ENCODE data around the gene VWA1.

DNA sequence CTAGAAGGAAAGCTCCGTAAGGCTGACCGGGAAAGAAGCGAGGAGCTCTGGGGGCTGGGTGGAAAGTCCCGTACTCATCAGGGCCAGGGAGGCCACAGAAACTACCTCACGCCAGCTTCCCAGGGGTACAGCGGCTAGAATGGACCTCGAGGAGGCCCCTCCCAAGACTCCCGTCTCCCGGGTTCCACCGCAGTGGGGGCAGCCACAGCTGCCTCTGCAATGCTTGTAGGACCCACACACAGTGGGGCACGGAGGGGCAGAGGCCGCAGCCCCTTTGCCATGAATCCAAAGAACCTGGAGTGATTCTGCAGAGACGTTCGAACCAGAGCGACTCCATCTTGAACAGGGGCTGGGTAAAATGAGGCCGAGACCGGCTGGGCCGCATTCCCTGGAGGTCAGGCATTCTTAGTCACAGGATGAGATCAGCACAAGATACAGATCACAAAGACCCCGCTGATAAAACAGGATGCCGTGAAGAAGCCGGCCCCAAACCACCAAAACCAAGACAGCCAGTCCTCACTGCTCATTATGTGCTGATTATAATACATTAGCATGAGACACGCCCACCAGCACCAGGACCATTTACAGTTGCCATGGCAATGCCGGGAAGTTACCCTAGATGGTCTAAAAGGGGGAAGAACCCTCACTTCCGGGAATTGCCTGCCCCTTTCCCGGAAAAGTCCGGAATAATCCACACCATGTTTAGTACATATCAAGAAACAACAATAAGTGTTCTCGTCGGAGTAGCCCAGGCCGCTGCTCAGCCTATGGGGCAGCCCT is 12.8 kb upstream of the VWA1 start:
- TF ChIP-seq RFX5 (IDR thresholded peaks at IDR 0.05; ENCODE audit: low read length) (no peak), EP300 (IDR thresholded peaks at IDR 0.05; ENCODE audit: borderline replicate concordance in 1 of 2, low read depth in 1 of 2, low read length in 1 of 2) (no peak), NFIC (IDR thresholded peaks at IDR 0.05; ENCODE audit: borderline replicate concordance) (no peak), SIN3A (IDR thresholded peaks at IDR 0.05; ENCODE audit: borderline replicate concordance, low read depth, low read length) (no peak), RCOR1 (IDR thresholded peaks at IDR 0.05; ENCODE audit: low read length) (no peak), POLR2AphosphoS5 (IDR thresholded peaks at IDR 0.05; ENCODE audit: low read depth, low read length) (no peak), MXI1 (IDR thresholded peaks at IDR 0.05; ENCODE audit: low read depth, low read length) (no peak)
- TF ChIP-seq, protein P1, sequence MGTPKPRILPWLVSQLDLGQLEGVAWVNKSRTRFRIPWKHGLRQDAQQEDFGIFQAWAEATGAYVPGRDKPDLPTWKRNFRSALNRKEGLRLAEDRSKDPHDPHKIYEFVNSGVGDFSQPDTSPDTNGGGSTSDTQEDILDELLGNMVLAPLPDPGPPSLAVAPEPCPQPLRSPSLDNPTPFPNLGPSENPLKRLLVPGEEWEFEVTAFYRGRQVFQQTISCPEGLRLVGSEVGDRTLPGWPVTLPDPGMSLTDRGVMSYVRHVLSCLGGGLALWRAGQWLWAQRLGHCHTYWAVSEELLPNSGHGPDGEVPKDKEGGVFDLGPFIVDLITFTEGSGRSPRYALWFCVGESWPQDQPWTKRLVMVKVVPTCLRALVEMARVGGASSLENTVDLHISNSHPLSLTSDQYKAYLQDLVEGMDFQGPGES (IDR thresholded peaks at IDR 0.05; ENCODE audit: low read depth, low read length) = no peak
- TF ChIP-seq, protein P2, sequence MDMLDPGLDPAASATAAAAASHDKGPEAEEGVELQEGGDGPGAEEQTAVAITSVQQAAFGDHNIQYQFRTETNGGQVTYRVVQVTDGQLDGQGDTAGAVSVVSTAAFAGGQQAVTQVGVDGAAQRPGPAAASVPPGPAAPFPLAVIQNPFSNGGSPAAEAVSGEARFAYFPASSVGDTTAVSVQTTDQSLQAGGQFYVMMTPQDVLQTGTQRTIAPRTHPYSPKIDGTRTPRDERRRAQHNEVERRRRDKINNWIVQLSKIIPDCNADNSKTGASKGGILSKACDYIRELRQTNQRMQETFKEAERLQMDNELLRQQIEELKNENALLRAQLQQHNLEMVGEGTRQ (IDR thresholded peaks at IDR 0.05; ENCODE audit: borderline replicate concordance, low read depth, low read length) = no peak
- TF ChIP-seq, protein P3, sequence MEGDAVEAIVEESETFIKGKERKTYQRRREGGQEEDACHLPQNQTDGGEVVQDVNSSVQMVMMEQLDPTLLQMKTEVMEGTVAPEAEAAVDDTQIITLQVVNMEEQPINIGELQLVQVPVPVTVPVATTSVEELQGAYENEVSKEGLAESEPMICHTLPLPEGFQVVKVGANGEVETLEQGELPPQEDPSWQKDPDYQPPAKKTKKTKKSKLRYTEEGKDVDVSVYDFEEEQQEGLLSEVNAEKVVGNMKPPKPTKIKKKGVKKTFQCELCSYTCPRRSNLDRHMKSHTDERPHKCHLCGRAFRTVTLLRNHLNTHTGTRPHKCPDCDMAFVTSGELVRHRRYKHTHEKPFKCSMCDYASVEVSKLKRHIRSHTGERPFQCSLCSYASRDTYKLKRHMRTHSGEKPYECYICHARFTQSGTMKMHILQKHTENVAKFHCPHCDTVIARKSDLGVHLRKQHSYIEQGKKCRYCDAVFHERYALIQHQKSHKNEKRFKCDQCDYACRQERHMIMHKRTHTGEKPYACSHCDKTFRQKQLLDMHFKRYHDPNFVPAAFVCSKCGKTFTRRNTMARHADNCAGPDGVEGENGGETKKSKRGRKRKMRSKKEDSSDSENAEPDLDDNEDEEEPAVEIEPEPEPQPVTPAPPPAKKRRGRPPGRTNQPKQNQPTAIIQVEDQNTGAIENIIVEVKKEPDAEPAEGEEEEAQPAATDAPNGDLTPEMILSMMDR (IDR thresholded peaks at IDR 0.05) = no peak
- TF ChIP-seq, protein P4, sequence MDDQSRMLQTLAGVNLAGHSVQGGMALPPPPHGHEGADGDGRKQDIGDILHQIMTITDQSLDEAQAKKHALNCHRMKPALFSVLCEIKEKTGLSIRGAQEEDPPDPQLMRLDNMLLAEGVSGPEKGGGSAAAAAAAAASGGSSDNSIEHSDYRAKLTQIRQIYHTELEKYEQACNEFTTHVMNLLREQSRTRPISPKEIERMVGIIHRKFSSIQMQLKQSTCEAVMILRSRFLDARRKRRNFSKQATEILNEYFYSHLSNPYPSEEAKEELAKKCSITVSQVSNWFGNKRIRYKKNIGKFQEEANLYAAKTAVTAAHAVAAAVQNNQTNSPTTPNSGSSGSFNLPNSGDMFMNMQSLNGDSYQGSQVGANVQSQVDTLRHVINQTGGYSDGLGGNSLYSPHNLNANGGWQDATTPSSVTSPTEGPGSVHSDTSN (IDR thresholded peaks at IDR 0.05) = no peak
- TF ChIP-seq, protein P5, sequence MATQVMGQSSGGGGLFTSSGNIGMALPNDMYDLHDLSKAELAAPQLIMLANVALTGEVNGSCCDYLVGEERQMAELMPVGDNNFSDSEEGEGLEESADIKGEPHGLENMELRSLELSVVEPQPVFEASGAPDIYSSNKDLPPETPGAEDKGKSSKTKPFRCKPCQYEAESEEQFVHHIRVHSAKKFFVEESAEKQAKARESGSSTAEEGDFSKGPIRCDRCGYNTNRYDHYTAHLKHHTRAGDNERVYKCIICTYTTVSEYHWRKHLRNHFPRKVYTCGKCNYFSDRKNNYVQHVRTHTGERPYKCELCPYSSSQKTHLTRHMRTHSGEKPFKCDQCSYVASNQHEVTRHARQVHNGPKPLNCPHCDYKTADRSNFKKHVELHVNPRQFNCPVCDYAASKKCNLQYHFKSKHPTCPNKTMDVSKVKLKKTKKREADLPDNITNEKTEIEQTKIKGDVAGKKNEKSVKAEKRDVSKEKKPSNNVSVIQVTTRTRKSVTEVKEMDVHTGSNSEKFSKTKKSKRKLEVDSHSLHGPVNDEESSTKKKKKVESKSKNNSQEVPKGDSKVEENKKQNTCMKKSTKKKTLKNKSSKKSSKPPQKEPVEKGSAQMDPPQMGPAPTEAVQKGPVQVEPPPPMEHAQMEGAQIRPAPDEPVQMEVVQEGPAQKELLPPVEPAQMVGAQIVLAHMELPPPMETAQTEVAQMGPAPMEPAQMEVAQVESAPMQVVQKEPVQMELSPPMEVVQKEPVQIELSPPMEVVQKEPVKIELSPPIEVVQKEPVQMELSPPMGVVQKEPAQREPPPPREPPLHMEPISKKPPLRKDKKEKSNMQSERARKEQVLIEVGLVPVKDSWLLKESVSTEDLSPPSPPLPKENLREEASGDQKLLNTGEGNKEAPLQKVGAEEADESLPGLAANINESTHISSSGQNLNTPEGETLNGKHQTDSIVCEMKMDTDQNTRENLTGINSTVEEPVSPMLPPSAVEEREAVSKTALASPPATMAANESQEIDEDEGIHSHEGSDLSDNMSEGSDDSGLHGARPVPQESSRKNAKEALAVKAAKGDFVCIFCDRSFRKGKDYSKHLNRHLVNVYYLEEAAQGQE (IDR thresholded peaks at IDR 0.05; ENCODE audit: low read depth, low read length) = no peak
